HL-60 (cell line): Measurements from ENCODE around the gene FLAD1.

Source experiments
- DNase-seq, 2 experiments: peaks; one replicate each; pipeline ENCODE4 v3.0.0-alpha.2; 2010 to 2020; ENCODE audit warnings: low read depth in 1 of 2, low spot score in 1 of 2
- H3K27ac ChIP-seq: fragments of 250-450 bp; sonication (Bioruptor Pico); replicated peaks from 2 replicates; pipeline ENCODE4 v1.5.1; 2020; ENCODE audit warnings: mild to moderate bottlenecking, moderate library complexity
- H3K27me3 ChIP-seq: fragments of 250-450 bp; sonication (Bioruptor Pico); 2 replicates; pipeline ENCODE4 v1.5.1; 2021; ENCODE audit warnings: mild to moderate bottlenecking, moderate library complexity; ENCODE audit not compliant: insufficient read depth, poor library complexity, severe bottlenecking
- H3K4me3 ChIP-seq: replicated peaks from 2 replicates; pipeline ENCODE4 v1.5.1; 2011; ENCODE audit warnings: mild to moderate bottlenecking, control low read depth, low read length; ENCODE audit not compliant: insufficient read depth
- CTCF ChIP-seq: IDR thresholded peaks from one replicate; pipeline ENCODE4 v1.5.1; 2011; ENCODE audit warnings: low read length, control low read depth, inconsistent platforms; ENCODE audit not compliant: insufficient read depth
- GABPA ChIP-seq: IDR thresholded peaks from 2 replicates; pipeline ENCODE4 v1.6.1; 2012; ENCODE audit warnings: low read depth
- POLR2AphosphoS5 ChIP-seq: IDR thresholded peaks from 2 replicates; pipeline ENCODE4 v1.6.1; 2012; ENCODE audit warnings: low read depth
- REST ChIP-seq: IDR thresholded peaks from 2 replicates; pipeline ENCODE4 v1.6.1; 2012; ENCODE audit warnings: low read depth; ENCODE audit not compliant: insufficient replicate concordance
- SPI1 ChIP-seq: IDR thresholded peaks from 2 replicates; pipeline ENCODE4 v1.6.1; 2012; ENCODE audit warnings: low read depth, mild to moderate bottlenecking, borderline replicate concordance

The FLAD1 gene

GRCh38 chr1:154963643-154964042 lies 19.5 kb upstream of the FLAD1 start:
- DNase-seq: no peak

GRCh38 chr1:154964359-154964758 lies 18.8 kb upstream of the FLAD1 start:
- Histone ChIP-seq H3K27ac (no peak overlapping the region), H3K4me3 (no peak overlapping the region), H3K27me3 (no peaks in the 10 kb centered on the region)
- no peak for DNase-seq
- no peak for TF ChIP-seq SPI1
- TF ChIP-seq REST: no peak
- no peak for TF ChIP-seq CTCF

More at GRCh38 chr1:154963643-154964042, 19.5 kb upstream of the FLAD1 start:
- H3K4me3 ChIP-seq: no peak overlapping the region
- no peak for TF ChIP-seq REST
- no peak for TF ChIP-seq SPI1
- TF ChIP-seq CTCF: no peak
- TF ChIP-seq POLR2AphosphoS5: no peak
- no peak for TF ChIP-seq GABPA
- H3K27ac ChIP-seq: no peak overlapping the region
- H3K27me3 ChIP-seq: no peaks in the 10 kb centered on the region

GRCh38 chr1:154966111-154966510 lies 17.0 kb upstream of the FLAD1 start:
- H3K27me3 ChIP-seq: no peaks in the 10 kb centered on the region
- TF ChIP-seq GABPA: no peak
- no peak for TF ChIP-seq REST
- no peak for TF ChIP-seq SPI1
- no peak for TF ChIP-seq CTCF
- TF ChIP-seq POLR2AphosphoS5: no peak
- H3K27ac ChIP-seq: no peak overlapping the region
- DNase-seq: no peak
- no peak overlapping the region for H3K4me3 ChIP-seq
